GM21737 (cell line): ENCODE results near the gene RBPMS2.

Experiments
- ATAC-seq: cut with Tn5 transposase; IDR thresholded peaks from one replicate; pipeline ENCODE4 v1.9.1; 2021; ENCODE audit warnings: mild to moderate bottlenecking, moderate library complexity; ENCODE audit not compliant: unreplicated experiment

RBPMS2 gene

DNA sequence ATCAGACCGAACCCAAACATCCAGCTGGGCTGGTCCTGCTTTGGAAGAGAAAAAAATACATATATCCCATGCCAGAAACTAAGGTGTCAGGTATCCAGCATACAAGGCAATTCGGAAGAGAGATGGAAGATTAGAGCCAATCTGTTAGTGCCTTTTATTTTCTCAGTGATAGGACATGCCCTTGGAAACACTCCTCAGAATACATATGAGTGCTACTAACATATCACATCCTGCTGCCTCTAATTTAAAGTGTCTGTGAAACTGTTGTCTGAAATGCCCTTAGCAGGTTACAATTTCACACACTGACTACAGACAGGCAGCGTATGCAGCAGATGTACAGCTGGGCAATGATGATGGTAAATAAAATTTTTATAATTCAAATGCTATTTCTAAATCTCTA, 78.9 kb downstream of the RBPMS2 start:
- no peak for ATAC-seq

DNA sequence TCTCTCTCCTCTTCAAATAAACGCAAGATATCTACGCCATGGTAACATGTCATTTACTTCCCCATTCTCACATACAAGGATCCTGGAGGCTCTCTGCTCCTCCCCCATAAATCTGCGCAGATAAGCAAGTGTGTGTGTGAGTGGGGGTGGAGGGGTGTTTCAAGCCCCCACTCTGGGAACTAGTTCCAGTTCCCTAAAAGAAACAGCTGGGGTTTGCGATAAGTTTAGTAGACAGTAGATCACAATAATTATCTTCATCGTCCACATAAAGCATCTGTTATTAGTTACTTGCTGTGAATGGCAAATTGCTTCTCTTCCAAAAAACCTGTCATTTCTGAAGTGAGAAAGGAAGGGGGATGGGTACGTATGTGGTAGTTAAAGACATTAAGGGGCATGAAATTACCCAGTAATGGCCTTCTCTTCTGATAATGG, 79.8 kb downstream of the RBPMS2 start:
- ATAC-seq: no peak

DNA sequence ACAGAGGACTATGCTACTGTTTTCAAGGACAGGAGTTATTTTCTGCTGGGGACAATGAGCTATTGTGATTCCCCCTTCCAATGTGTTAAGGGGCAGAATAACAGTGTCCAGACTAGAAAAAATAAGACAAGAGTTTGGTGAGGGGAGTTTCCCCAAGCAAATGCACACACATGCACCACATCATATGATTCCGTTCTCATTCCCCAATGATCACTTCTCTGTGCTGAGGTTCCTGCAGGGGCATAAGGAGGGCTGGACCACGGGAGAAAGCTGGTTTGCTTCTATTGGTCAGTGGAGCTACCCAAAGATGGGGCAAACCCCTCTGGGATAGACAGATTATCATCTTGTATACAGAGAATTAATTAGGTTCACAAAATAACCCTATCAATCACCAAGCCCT, 80.6 kb downstream of the RBPMS2 start:
- no peak for ATAC-seq

DNA sequence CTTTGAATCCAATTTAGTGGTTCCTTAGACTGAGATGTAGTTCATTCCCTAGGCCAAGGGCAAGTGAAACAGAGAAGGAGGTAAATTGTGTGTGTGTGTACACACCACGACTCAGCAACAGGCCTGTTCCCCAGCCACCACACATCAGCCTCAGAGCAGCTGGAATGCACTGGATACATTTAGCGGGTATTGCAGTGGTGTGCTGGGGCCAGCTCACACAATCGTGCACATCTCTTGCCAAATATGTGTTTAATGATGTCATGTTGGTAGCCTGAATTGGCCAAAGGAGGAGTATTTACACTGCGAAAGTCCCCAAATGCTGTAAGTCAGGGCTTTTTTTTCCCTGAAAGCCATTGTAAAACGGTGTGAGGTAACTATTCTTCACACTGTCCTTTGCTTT, 82.3 kb downstream of the RBPMS2 start:
- ATAC-seq: no peak

DNA sequence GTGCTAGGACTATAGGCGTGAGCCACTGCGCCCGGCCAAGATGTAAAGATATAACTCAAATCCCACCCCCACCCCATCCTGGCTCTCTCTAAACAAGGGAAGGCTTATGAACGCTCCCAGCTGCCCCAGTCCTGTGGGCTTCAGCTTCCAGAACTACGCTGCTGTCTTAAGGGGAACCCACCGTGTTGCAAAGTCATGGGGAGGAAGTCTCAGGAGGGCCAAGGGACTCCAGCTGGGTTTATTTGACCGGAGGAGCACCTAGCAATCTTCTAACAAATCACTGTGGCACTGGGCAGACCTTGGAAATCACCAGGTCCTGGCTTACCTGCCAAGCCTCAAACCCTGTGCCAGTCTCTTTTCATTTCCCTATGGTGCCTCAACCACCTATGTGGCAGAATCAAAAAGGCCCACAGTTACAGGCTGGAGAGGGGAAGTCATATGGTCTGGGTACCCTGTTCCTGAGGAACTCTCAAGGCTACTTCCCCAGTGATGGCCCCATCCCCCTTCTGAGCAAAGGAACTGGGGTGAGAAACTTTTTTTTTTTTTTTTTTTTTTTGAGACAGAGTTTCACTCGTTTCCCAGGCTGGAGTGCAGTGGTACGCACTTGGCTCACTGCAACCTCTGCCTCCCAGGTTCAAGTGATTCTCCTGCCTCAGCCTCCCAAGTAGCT, 83.4 kb downstream of the RBPMS2 start:
- no peak for ATAC-seq

DNA sequence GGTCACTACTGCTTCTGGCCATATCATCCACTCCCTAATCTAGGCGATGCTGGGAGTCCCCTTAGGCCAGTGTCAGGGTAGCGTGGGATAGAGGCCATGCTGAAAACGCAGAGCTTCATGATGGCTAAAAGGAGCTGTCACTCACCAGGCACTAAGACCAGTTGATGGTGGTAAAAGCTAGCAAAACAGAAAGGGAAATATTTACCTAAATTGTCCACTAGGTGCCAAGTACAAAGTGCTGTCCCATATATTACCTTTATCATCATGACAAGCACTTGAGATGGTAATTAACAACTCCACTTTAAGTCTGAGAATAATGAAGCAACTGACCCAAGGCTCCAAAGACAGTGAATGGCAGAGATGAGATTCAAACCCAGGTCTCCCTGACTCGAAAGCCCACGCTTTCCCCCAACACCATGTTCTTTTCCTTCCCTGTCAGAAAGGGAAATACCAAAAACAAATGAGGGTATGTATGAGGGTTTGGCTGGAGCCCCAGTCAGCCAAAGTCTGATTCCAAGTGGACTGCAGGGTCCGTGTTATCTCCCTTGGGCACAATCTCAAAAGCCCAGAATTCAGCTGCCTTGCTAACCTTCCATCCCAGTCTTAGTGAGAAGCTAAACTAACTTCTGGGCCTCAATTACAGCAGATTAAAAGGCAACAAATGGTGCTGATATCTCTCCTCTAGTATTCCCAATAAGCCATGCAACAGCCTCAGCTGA, 84.7 kb downstream of the RBPMS2 start:
- no peak for ATAC-seq

DNA sequence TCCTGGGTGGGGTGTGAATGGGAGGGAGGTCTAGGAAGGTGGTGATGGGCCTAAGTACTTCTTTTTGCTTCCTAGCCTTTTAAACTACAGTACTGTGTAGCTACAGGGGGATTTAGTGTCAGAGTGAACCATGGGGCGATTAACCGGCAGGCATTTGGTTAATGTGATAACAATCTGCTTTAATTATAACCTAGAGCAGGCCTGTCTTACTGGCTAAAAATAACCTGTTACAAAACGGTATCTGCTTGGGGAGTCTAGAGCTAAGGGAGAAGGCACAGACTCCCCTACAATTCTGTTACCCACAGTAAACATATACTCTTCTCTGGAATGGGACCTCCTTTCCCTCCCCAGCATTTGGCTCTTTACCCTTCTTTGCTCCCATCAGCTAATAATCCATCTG, 85.4 kb downstream of the RBPMS2 start:
- no peak for ATAC-seq
